H1 (cell line): ENCODE measurements around the gene SHCBP1L. TPM values are rescaled to one million over a fixed set of nuclear protein-coding genes. Genes with fewer than 3 reads are reported as not detected.
A peak's percentile ranks its signal among the peaks of the same experiment; 100 is the strongest.

Experiments
- CTCF ChIA-PET: fragments of 300-600 bp; sonication (Branson Sonifier 250); formaldehyde crosslinking; loops from one replicate; lab custom pipeline; 2021; ENCODE audit not compliant: partially characterized antibody; lab: Charles Lee
- POLR2A ChIA-PET: fragments of 300-600 bp; sonication (Branson Sonifier 250); formaldehyde crosslinking; loops from one replicate; lab custom pipeline; 2021; ENCODE audit warnings: inconsistent platforms; ENCODE audit not compliant: partially characterized antibody; lab: Charles Lee
- DNase-seq, 2 experiments: peaks; one replicate each; pipeline versions ENCODE4 v3.0.0 to v3.0.0-alpha.2; 2010 to 2022; ENCODE audit warnings: low spot score in 2 of 2, low read depth in 1 of 2, mixed read lengths in 1 of 2
- FAIRE-seq: peaks from 2 replicates; lab custom pipeline; 2011; peaks lifted over from hg19 to GRCh38; lab: Jason Lieb, UNC
- H2AFZ ChIP-seq: 2 replicates; pipeline ENCODE4 v1.8.1; 2012; ENCODE audit warnings: low read length, inconsistent platforms
- H2AK5ac ChIP-seq: 2 replicates; pipeline ENCODE4 v1.6.1; 2013; ENCODE audit warnings: low read depth, low read length
- H2BK120ac ChIP-seq: replicated peaks from 2 replicates; pipeline ENCODE3; 2013; ENCODE audit warnings: low read depth, low read length, inconsistent platforms
- H2BK12ac ChIP-seq: 2 replicates; pipeline ENCODE4 v1.6.1; 2013; ENCODE audit warnings: low read depth, low read length
- H2BK15ac ChIP-seq: 2 replicates; pipeline ENCODE4 v1.6.1; 2013; ENCODE audit warnings: low read length
- H2BK20ac ChIP-seq: 2 replicates; pipeline ENCODE4 v1.6.1; 2013; ENCODE audit warnings: low read length
- H2BK5ac ChIP-seq: 2 replicates; pipeline ENCODE4 v1.6.1; 2013; ENCODE audit warnings: low read depth, low read length
- H3K14ac ChIP-seq: 2 replicates; pipeline ENCODE4 v1.6.1; 2013; ENCODE audit warnings: inconsistent platforms; ENCODE audit not compliant: insufficient read length
- H3K18ac ChIP-seq: 2 replicates; pipeline ENCODE4 v1.6.1; 2013; ENCODE audit warnings: low read length; ENCODE audit errors: extremely low read depth
- H3K23ac ChIP-seq: 2 replicates; pipeline ENCODE4 v1.6.1; 2013; ENCODE audit warnings: inconsistent platforms; ENCODE audit not compliant: insufficient read length
- H3K23me2 ChIP-seq: 2 replicates; pipeline ENCODE4 v1.6.1; 2013; ENCODE audit warnings: low read depth, low read length
- H3K27ac ChIP-seq: 2 replicates; pipeline ENCODE4 v1.6.1; 2011; ENCODE audit warnings: low read depth, low read length, inconsistent platforms
- H3K27me3 ChIP-seq, 4 experiments: replicated peaks in 1 of 4; 1 replicate in 1 of 4; 2 replicates in 3 of 4; pipeline versions ENCODE4 v1.6.1 to v1.8.1; 2011 to 2013; ENCODE audit warnings: low read length in 3 of 4, mild to moderate bottlenecking in 3 of 4, inconsistent platforms in 2 of 4, mixed read lengths in 2 of 4, moderate library complexity in 1 of 4; ENCODE audit not compliant: control insufficient read depth in 3 of 4, insufficient read depth in 3 of 4; ENCODE audit errors: extremely low read depth in 1 of 4
- H3K36me3 ChIP-seq, 4 experiments: 2 replicates each; pipeline versions ENCODE4 v1.6.1 to v1.8.1; 2011 to 2013; ENCODE audit warnings: mild to moderate bottlenecking in 4 of 4, low read length in 3 of 4, moderate library complexity in 2 of 4, control low read depth in 1 of 4, inconsistent platforms in 1 of 4; ENCODE audit not compliant: insufficient read depth in 4 of 4, control insufficient read depth in 2 of 4
- H3K4ac ChIP-seq: replicated peaks from 2 replicates; pipeline ENCODE3; 2013; ENCODE audit warnings: low read length, low read depth, mixed read lengths, inconsistent platforms; ENCODE audit not compliant: insufficient read length
- H3K4me1 ChIP-seq, 4 experiments: replicated peaks in 1 of 4; 1 replicate in 1 of 4; 2 replicates in 3 of 4; pipeline versions ENCODE4 v1.6.1 to v1.8.1; 2011 to 2013; ENCODE audit warnings: low read length in 3 of 4, inconsistent platforms in 2 of 4, mixed read lengths in 1 of 4; ENCODE audit not compliant: insufficient read depth in 4 of 4, control insufficient read depth in 3 of 4
- H3K4me2 ChIP-seq, 2 experiments: 2 replicates each; pipeline versions ENCODE4 v1.6.1 to v1.8.1; 2011 to 2013; ENCODE audit warnings: low read depth in 2 of 2, low read length in 2 of 2, control low read depth in 1 of 2, inconsistent platforms in 1 of 2, mild to moderate bottlenecking in 1 of 2; ENCODE audit not compliant: insufficient read depth in 1 of 2
- H3K4me3 ChIP-seq, 4 experiments: fragments of 200-600, 300-600 bp in 1 of 4; sonication (generic), shearing (Covaris generic), sonication (Bioruptor Twin) in 1 of 4; 2 replicates each; pipeline versions ENCODE4 v1.5.1 to v1.8.1; 2011 to 2016; ENCODE audit warnings: low read length in 4 of 4, low read depth in 3 of 4, control low read depth in 2 of 4, inconsistent platforms in 2 of 4, mild to moderate bottlenecking in 2 of 4, mixed read lengths in 1 of 4, moderate library complexity in 1 of 4; ENCODE audit not compliant: insufficient read depth in 2 of 4; ENCODE audit errors: extremely low read depth in 1 of 4
- H3K56ac ChIP-seq: replicated peaks from 2 replicates; pipeline ENCODE3; 2013; ENCODE audit warnings: low read depth, mild to moderate bottlenecking, mixed read lengths, low read length, inconsistent platforms; ENCODE audit not compliant: insufficient read length
- H3K79me1 ChIP-seq: 2 replicates; pipeline ENCODE4 v1.6.1; 2013; ENCODE audit warnings: low read depth, low read length, control low read depth
- H3K79me2 ChIP-seq, 2 experiments: 2 replicates each; pipeline versions ENCODE4 v1.6.1 to v1.8.1; 2012 to 2013; ENCODE audit warnings: low read length in 2 of 2, mild to moderate bottlenecking in 2 of 2, inconsistent platforms in 1 of 2; ENCODE audit not compliant: insufficient read depth in 2 of 2, control insufficient read depth in 1 of 2
- H3K9ac ChIP-seq, 4 experiments: replicated peaks in 1 of 4; 1 replicate in 1 of 4; 2 replicates in 3 of 4; pipeline versions ENCODE4 v1.6.1 to v1.8.1; 2011 to 2013; ENCODE audit warnings: low read depth in 3 of 4, low read length in 3 of 4, control low read depth in 2 of 4, mild to moderate bottlenecking in 2 of 4, moderate library complexity in 2 of 4, inconsistent platforms in 1 of 4; ENCODE audit errors: extremely low read depth in 1 of 4
- H3K9me3 ChIP-seq, 2 experiments: 2 replicates each; pipeline versions ENCODE4 v1.6.1 to v1.8.1; 2012 to 2013; ENCODE audit warnings: mild to moderate bottlenecking in 2 of 2, moderate library complexity in 2 of 2, control low read depth in 1 of 2, inconsistent platforms in 1 of 2, low read depth in 1 of 2, low read length in 1 of 2, mixed read lengths in 1 of 2; ENCODE audit not compliant: insufficient read depth in 2 of 2
- H4K20me1 ChIP-seq, 2 experiments: replicated peaks in 1 of 2; 2 replicates each; pipeline versions ENCODE3 to v1.8.1; 2011 to 2013; ENCODE audit warnings: inconsistent platforms in 2 of 2, low read length in 2 of 2, mild to moderate bottlenecking in 1 of 2; ENCODE audit not compliant: insufficient read depth in 2 of 2, control insufficient read depth in 1 of 2
- H4K5ac ChIP-seq: 2 replicates; pipeline ENCODE4 v1.6.1; 2013; ENCODE audit warnings: low read length, low read depth, mixed read lengths, inconsistent platforms; ENCODE audit not compliant: insufficient read length
- H4K8ac ChIP-seq: 2 replicates; pipeline ENCODE4 v1.8.0; 2013; ENCODE audit warnings: mild to moderate bottlenecking, moderate library complexity, low read length, inconsistent platforms; ENCODE audit not compliant: insufficient read depth; ENCODE audit errors: extremely low read depth
- H4K91ac ChIP-seq: replicated peaks from 2 replicates; pipeline ENCODE3; 2013; ENCODE audit warnings: low read length, mixed read lengths, inconsistent platforms; ENCODE audit not compliant: insufficient read length
- BACH1 ChIP-seq: IDR thresholded peaks from 2 replicates; pipeline ENCODE4 v1.6.1; 2012; ENCODE audit warnings: low read length, improper control_type of control experiment
- CHD1 ChIP-seq: IDR thresholded peaks from 2 replicates; pipeline ENCODE4 v1.6.1; 2012; ENCODE audit warnings: low read depth, low read length, improper control_type of control experiment
- NANOG ChIP-seq: IDR thresholded peaks from 2 replicates; pipeline ENCODE4 v1.6.1; 2011; ENCODE audit warnings: low read length, low read depth, mild to moderate bottlenecking, inconsistent platforms; ENCODE audit not compliant: insufficient read depth, poor library complexity, severe bottlenecking
- POLR2AphosphoS5 ChIP-seq: IDR thresholded peaks from 2 replicates; pipeline ENCODE4 v1.6.1; 2011; ENCODE audit warnings: low read depth, low read length
- POU5F1 ChIP-seq: IDR thresholded peaks from 2 replicates; pipeline ENCODE4 v1.6.1; 2011; ENCODE audit warnings: low read depth, mild to moderate bottlenecking, low read length, moderate library complexity
- TAF7 ChIP-seq: optimal IDR thresholded peaks from 2 replicates; pipeline ENCODE3; 2011; ENCODE audit warnings: low read depth, mild to moderate bottlenecking, inconsistent platforms, low read length, moderate library complexity, borderline replicate concordance
- ZNF274 ChIP-seq: IDR thresholded peaks from 2 replicates; pipeline ENCODE4 v1.7.0; 2012; ENCODE audit warnings: low read length, borderline replicate concordance; ENCODE audit errors: extremely low read depth
- WGBS, 2 experiments: shearing (Covaris generic) in 1 of 2; methylation state at CpG; one replicate each; pipeline versions ENCODE4 v1.1.6 to v1.1.7; 2013 to 2015; ENCODE audit warnings: low lambda C conversion rate in 2 of 2, mixed read lengths in 2 of 2, inconsistent platforms in 1 of 2, low coverage in 1 of 2, missing lambda C conversion rate in 1 of 2; ENCODE audit not compliant: insufficient replicate concordance in 2 of 2, insufficient coverage in 1 of 2, insufficient read length in 1 of 2; ENCODE audit errors: extremely low coverage in 1 of 2, missing lambda C conversion rate in 1 of 2; 5-methylcytosine and 5-hydroxymethylcytosine counted together
- polyA plus RNA-seq, 7 experiments: library from polyadenylated mRNA; depleted of rRNA in 3 of 7; stranded (reverse) in 5 of 7; unstranded in 2 of 7; fragments of >200 nt in 5 of 7; fragments of 200-250 nt in 2 of 7; gene quantifications; 1 replicate in 5 of 7; 2 replicates in 1 of 7; 4 replicates in 1 of 7; pipeline versions ENCODE4 v1.2.1 to v1.2.3, GENCODE V29; 2011 to 2013; ENCODE audit warnings: missing spikeins in 2 of 7, mixed read lengths in 2 of 7
- total RNA-seq: library from RNA; stranded (reverse); fragmentation: NEBNext Ultra II Directional; extraction: Animal tissue kit (Norgen Biotek cat#: 25700); gene quantifications from 2 replicates; pipeline ENCODE4 v1.2.1, GENCODE V29; 2021

Gene SHCBP1L
- total and polyA plus RNA-seq, 2 of the 8 experiments (the other 6 are each of a cell fraction or from before 2014, with no cell fraction given), result not detected

- Histone ChIP-seq H3K27me3 (no peaks in the 10 kb centered on the region), H3K9ac (no peak overlapping the region), H3K23me2 (no peaks in the 10 kb centered on the region), H3K9me3 (no peaks in the 10 kb centered on the region), H4K5ac (no peak overlapping the region), H2BK120ac (no peak overlapping the region), H2BK5ac (no peak overlapping the region), H2BK12ac (no peak overlapping the region), H3K36me3 (peaks cover 45 to 97% (median 80%) of the 10 kb centered on the region in 4 experiments), H2AFZ (no peak overlapping the region), H4K91ac (no peak overlapping the region), H3K14ac (no peak overlapping the region), H2AK5ac (no peak overlapping the region), H4K8ac (no peak overlapping the region), H3K23ac (no peak overlapping the region), H3K4me2 (no peak overlapping the region), H3K4me3 (no peak overlapping the region), H3K4ac (no peak overlapping the region), H3K56ac (no peak overlapping the region), H3K18ac (no peak overlapping the region), H3K27ac (no peak overlapping the region), H3K4me1 (peaks cover 0 to 7% (median 2%) of the 10 kb centered on the region in 4 experiments; a peak in 3 of 7 replicates), H2BK15ac (no peak overlapping the region), H4K20me1 (peaks cover 26 to 29% of the 10 kb centered on the region in 2 experiments), H3K79me1 (peaks cover 4% of the 10 kb centered on the region), H2BK20ac (no peak overlapping the region), H3K79me2 (peaks cover 17 to 98% of the 10 kb centered on the region in 2 experiments)
- no peak for TF ChIP-seq TAF7
- no peak for TF ChIP-seq CHD1
- TF ChIP-seq ZNF274, result no peak
- no peak for TF ChIP-seq POU5F1
- no peak for TF ChIP-seq NANOG
- no peak for TF ChIP-seq BACH1
- peak; percentile 26; the same call in 1 of the 2 replicates for TF ChIP-seq POLR2AphosphoS5
- DNase-seq, result no peak
- no peak for FAIRE-seq
- ChIA-PET CTCF (no interaction called here), POLR2A (interaction anchor here (0.7 to 7.1 kb wide), 4 partner anchors 10 to 457 kb away, joined by 3 to 34 read pairs (median 15); partner anchors contain the start of gene DHX9)
- WGBS, 2 experiments, result 89% methylated on average over 4 of the region's 4 CpGs; no CpG with 5 or more reads in 1 of the 2 experiments
These were observed 102.6 kb downstream of the SHCBP1L start for GRCh38 chr1:182850319-182850718.
